GM18907 (cell line): ENCODE measurements around the gene C1orf232.

Source experiments
- ATAC-seq: cut with Tn5 transposase; IDR thresholded peaks from one replicate; pipeline ENCODE4 v1.9.1; 2021; ENCODE audit warnings: mild to moderate bottlenecking, moderate library complexity; ENCODE audit not compliant: unreplicated experiment

C1orf232 gene

DNA sequence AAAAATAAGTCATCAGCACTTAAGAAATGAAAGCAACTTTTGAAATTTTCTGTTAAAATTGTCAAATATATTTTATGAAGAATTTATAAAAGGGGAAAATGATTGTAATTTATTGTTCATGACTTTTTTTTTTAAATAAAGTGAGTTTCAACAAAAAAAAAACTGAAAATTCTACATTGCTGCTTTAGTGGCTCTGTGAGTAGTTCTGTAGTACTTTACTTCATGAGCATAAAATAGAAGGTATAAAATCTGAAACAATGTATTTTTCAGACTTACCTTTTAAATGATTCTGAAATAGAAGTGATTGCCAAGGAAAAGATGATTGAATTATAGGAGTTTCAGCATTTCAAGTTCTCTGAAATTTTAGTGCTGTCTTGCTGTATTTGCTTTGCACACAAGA, 43.4 kb downstream of the C1orf232 start:
- ATAC-seq: no peak

DNA sequence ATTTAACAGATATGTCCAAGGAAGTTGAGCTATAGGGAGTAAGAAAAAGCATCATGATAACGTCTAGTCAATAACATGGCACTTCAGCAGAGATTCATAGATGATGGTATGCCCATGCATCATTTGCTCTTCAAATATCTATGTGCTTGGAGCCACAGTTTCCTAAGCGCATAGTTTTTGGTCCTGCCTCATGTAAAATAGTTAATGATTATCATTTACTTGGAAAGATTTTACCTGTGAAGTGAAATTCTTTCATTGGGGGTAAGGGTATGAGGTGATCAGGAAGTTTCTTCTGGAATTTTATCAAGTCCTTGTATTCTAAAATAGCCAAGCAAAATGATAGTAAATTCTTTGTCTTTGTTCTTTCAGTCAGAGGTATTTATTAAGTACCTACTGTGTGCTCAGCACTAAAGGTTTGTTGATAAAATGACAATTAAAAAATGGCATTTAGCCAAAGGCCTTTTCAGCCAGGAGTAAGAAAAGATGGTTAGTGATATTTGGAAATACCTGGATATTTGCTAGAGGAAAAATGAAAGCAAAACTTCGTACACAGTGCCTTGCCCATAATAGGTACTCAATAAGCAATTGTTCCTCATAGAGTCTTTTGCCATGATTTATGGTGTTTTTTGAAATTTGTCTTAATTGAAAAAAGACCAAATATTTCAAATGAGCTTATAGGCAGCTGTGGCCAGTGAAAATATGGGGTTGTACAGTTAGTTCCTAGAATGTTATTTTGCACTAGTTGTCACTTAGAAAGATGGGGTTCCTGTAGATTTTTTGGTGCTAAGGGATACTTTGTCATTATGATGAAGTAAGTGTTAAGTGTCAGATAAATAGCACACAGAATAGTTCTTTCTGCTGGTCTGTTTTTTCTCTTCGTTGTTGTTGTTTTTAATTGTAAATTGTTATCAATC, 44.1 kb downstream of the C1orf232 start:
- no peak for ATAC-seq

DNA sequence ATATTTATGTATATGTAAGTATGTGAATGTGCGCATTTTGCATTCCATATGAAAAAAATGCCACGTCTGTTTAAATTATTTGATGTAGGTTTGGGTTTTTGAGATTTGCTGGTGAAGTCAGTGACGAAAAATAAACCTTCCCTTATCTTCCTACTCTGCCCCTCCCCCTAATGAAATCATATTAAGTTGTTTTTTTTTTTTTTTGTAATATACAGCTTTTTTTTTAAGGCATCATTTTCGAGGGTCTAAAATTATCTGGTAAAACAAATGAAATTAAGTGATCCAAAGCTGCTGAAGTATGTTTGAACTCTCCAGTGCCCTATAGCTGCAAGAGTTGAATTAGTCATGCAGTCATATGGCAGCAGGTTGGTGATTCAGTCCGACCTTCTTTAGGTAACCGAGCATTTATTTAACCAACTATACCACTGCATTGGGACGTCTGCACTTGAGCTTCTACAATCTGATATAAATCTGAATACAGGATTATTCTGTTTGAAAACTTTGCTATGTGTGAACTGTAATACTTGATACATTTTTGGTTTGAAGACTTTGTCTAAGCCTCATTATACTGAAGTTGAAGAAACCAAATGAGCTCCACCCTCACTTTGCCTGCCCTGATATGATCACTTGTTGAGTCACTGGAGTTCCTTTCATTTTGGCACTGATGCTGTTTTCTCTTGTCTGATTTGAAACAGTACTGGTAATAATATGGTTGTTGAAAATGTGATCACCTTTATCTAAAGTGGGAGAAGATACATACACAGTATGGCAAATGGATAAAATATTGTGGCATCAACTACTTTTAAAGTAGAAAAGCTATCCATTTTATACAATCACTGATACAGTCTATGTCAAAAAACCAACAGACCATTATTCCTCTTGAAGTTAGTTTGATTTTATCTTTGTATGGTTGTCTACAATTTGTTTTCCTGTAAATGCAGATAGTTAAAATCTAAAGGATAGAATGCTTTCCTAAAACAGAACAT, 45.5 kb downstream of the C1orf232 start:
- no peak for ATAC-seq

DNA sequence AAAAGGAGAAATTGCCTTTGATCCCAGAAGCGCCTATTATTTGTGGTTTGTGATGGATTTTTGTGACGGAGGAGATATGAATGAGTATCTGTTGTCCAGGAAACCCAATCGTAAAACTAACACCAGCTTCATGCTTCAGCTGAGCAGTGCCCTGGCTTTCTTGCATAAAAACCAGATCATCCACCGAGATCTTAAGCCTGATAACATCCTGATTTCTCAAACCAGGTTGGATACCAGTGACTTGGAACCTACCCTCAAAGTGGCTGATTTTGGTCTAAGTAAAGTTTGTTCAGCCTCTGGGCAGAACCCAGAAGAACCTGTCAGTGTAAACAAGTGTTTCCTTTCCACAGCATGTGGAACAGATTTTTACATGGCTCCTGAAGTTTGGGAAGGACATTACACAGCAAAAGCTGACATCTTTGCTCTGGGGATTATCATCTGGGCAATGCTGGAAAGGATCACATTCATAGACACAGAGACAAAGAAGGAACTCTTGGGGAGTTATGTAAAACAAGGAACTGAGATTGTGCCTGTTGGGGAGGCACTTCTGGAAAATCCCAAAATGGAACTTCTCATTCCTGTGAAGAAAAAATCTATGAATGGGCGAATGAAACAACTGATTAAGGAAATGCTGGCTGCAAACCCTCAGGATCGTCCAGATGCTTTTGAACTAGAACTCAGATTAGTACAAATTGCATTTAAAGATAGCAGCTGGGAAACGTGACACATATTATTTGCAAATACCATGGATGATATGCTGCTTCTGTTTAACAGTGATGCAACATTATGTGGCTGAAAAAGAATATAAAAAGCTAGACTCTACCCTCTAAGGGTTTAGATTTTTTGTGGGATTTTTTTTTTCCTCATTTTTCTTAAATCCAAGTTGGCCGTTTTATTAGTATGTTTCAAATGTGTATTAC, 46.6 kb downstream of the C1orf232 start:
- ATAC-seq: no peak

DNA sequence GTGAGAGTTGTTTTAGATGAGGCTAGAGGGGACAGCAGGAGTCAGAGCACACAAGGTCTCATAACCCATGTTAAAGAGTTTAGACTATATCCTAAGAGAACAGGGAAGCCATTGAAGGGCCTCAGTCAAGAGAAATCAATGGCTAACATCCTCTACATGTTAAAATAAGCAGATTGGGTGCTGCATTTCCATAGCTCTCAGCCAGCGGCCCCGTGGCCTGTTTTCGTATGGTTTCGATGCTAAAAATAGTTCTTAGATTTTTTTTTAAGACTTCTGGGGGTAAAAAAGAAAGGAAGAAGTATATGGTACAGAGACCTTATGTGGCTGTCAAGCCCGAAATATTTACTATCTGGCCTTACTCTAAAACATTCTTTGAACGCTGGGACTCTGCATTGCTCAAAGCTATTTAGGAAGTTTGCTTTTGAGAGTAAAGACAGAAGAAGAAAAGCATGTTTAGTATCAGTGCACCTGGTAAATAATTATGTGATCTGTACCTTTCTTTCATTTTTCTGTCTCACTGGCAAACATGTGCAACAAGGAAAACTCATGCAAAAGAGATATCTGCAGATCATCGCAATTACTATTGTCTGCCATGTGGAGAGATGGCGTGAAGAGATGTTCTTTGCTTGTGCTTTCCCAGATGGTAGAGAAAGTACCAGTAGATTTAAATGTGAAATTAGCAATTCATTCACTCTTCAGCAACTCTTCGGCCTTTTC, 48.7 kb downstream of the C1orf232 start:
- peak; percentile 66 for ATAC-seq

DNA sequence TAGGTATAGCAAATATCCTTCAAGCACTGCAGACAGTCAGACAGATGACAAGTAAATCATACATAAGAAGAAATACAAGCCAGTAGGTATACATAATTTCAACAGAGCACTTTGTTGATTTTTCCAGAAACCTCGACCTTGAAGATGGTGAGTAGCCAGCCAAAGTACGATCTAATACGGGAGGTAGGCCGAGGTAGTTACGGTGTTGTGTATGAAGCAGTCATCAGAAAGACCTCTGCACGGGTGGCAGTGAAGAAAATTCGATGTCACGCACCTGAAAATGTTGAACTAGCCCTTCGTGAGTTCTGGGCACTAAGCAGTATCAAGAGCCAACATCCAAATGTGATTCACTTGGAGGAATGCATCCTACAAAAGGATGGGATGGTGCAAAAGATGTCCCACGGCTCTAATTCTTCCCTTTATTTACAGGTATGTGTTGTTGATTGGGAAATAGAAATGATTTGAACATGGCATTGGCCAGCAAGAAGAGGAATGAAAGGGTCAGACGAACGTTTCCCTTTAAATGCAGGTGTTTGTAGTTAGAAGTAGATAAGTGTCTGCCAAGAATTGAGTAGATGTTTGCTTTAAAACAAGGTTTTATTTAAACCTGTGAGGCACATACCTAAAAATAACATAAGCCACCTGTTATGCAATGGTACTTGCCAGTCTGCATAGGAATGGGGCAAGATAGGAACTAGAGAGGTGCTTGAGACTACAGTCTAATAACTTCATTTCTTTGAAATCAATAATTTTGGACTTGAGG, 54.4 kb downstream of the C1orf232 start:
- ATAC-seq: no peak
